HepG2 (cell line): ENCODE data around the gene SNRPB2. TPM values are rescaled to one million over a fixed set of nuclear protein-coding genes. Genes with fewer than 3 reads are reported as not detected.

Experiments
- CENPX ChIP-seq: sonication (generic); formaldehyde crosslinking; IDR thresholded peaks from 2 replicates; pipeline ENCODE4 v1.9.0; 2021; ENCODE audit warnings: mild to moderate bottlenecking, missing genetic modification reagents, moderate library complexity
- HNRNPH1 ChIP-seq: fragments of 200-400 bp; formaldehyde crosslinking; optimal IDR thresholded peaks from 2 replicates; pipeline ENCODE3; 2017; ENCODE audit warnings: mild to moderate bottlenecking, low read depth, low read length
- MAZ ChIP-seq, 2 experiments: sonication (generic) in 1 of 2; formaldehyde crosslinking in 1 of 2; IDR thresholded peaks; 2 replicates each; pipeline versions ENCODE4 v1.5.0 to v1.6.1; 2012 to 2020; ENCODE audit warnings: low read depth in 2 of 2, mild to moderate bottlenecking in 2 of 2, borderline replicate concordance in 1 of 2, improper control_type of control experiment in 1 of 2, low read length in 1 of 2, missing genetic modification reagents in 1 of 2, moderate library complexity in 1 of 2
- NFIC ChIP-seq: IDR thresholded peaks from 2 replicates; pipeline ENCODE4 v1.6.1; 2012; ENCODE audit warnings: mild to moderate bottlenecking, low read length, inconsistent platforms
- NFYB ChIP-seq: sonication (generic); formaldehyde crosslinking; IDR thresholded peaks from 2 replicates; pipeline ENCODE4 v1.4.0; 2020; ENCODE audit warnings: missing genetic modification reagents
- NR3C1 ChIP-seq: sonication (generic); formaldehyde crosslinking; IDR thresholded peaks from 2 replicates; pipeline ENCODE4 v1.4.0; 2020; ENCODE audit warnings: missing genetic modification reagents
- RFX5 ChIP-seq: IDR thresholded peaks from 2 replicates; pipeline ENCODE4 v1.6.1; 2011; ENCODE audit warnings: low read depth, low read length, improper control_type of control experiment
- RFXANK ChIP-seq: IDR thresholded peaks from 2 replicates; pipeline ENCODE4 v1.6.1; 2016
- SIX1 ChIP-seq: sonication (generic); formaldehyde crosslinking; IDR thresholded peaks from 2 replicates; pipeline ENCODE4 v1.4.0; 2020; ENCODE audit warnings: missing genetic modification reagents, borderline replicate concordance
- SP5 ChIP-seq: IDR thresholded peaks from 2 replicates; pipeline ENCODE4 v1.6.1; 2016; ENCODE audit warnings: low read depth, borderline replicate concordance
- SPEN ChIP-seq: sonication (generic); formaldehyde crosslinking; IDR thresholded peaks from 2 replicates; pipeline ENCODE4 v1.5.1; 2020; ENCODE audit warnings: low read depth, mild to moderate bottlenecking, missing genetic modification reagents
- TCF7L2 ChIP-seq: IDR thresholded peaks from 2 replicates; pipeline ENCODE4 v1.6.1; 2011; ENCODE audit warnings: mild to moderate bottlenecking, low read depth, low read length, moderate library complexity
- ZBTB33 ChIP-seq: sonication (generic); formaldehyde crosslinking; IDR thresholded peaks from 2 replicates; pipeline ENCODE4 v1.4.0; 2020; ENCODE audit warnings: missing genetic modification reagents
- ZBTB37 ChIP-seq: sonication (generic); formaldehyde crosslinking; IDR thresholded peaks from 2 replicates; pipeline ENCODE4 v1.4.0; 2020; ENCODE audit warnings: mild to moderate bottlenecking, missing genetic modification reagents
- ZNF263 ChIP-seq: sonication (generic); formaldehyde crosslinking; IDR thresholded peaks from 2 replicates; pipeline ENCODE4 v1.4.0; 2020; ENCODE audit warnings: missing genetic modification reagents
- ZNF282 ChIP-seq: fragments of 450-650 bp; IDR thresholded peaks from 2 replicates; pipeline ENCODE4 v1.6.1; 2018; ENCODE audit not compliant: partially characterized antibody
- ZNF407 ChIP-seq: sonication (generic); formaldehyde crosslinking; IDR thresholded peaks from one replicate; pipeline ENCODE4 v1.5.1; 2020; ENCODE audit warnings: mild to moderate bottlenecking, missing genetic modification reagents; ENCODE audit errors: not compliant biosample characterization
- polyA plus RNA-seq, 8 experiments: library from polyadenylated mRNA; depleted of rRNA in 3 of 8; stranded (reverse) in 7 of 8; unstranded in 1 of 8; fragments of >200 nt; fragmentation: Illumina TruSeq in 4 of 8; extraction: Trizol in 4 of 8; gene quantifications; 2 replicates each; pipeline versions ENCODE4 v1.2.1 to v1.2.3, GENCODE V29; 2011 to 2016; ENCODE audit warnings: low read depth in 4 of 8, missing spikeins in 1 of 8, mixed read lengths in 1 of 8; ENCODE audit not compliant: insufficient read depth in 1 of 8
- total RNA-seq, 5 experiments: library from RNA; depleted of rRNA; stranded (reverse); fragments of >200 nt; fragmentation: Illumina TruSeq; extraction: Trizol; gene quantifications; 2 replicates each; pipeline ENCODE4 v1.2.3, GENCODE V29; 2016; ENCODE audit warnings: low read depth in 1 of 5

SNRPB2 gene
- total and polyA plus RNA-seq, 2 of the 13 experiments (the other 11 are each of a cell fraction or from before 2014, with no cell fraction given) = 107 to 204 TPM

- TF ChIP-seq ZBTB37 (CRISPR knock-in tag) (0 out of 2 replicates have a peak, but pooled peaks have one; percentile 59), NFYB (peak; percentile 62), SPEN (peak; percentile 100), HNRNPH1 (peak; percentile 34), MAZ (IDR thresholded peaks at IDR 0.05; ENCODE audit: borderline replicate concordance, low read depth, low read length) (peak; percentile 44; the same call in 1 of the 2 replicates), MAZ (CRISPR knock-in tag; IDR thresholded peaks at IDR 0.05; ENCODE audit: low read depth) (peak; percentile 95), CENPX (CRISPR knock-in tag) (no peak), NR3C1 (CRISPR knock-in tag) (no peak), SP5 (CRISPR knock-in tag) (peak; percentile 39), TCF7L2 (no peak), RFXANK (no peak), SIX1 (peak; percentile 63; the same call in 1 of the 2 replicates), RFX5 (no peak; the same call in none of the 2 replicates), ZNF282 (no peak), ZBTB33 (CRISPR knock-in tag) (peak; percentile 76), ZNF407 (CRISPR knock-in tag) (peak; percentile 94), NFIC (peak; percentile 49; the same call in 1 of the 2 replicates), ZNF263 (CRISPR knock-in tag) (peak; percentile 14; the same call in 1 of the 2 replicates)
Measured at GRCh38 chr20:16729565-16730460, at the start of gene SNRPB2 (continued).
